Dermis blood vessel endothelial cell (primary cell): ENCODE measurements around the gene PTGFR. TPM values are rescaled to one million over a fixed set of nuclear protein-coding genes. Genes with fewer than 3 reads are reported as not detected.

Source experiments
- DNase-seq: peaks from one replicate; pipeline ENCODE4 v3.0.0; 2010
- total RNA-seq: library from RNA; depleted of rRNA; stranded (reverse); fragments of >200 nt; gene quantifications from 2 replicates; pipeline ENCODE4 v1.2.3, GENCODE V29; 2014

Gene PTGFR
- total RNA-seq, 1 donor from 2014 or later = 0.34 TPM

- DNase-seq = no peak
These were observed 30.1 kb downstream of the PTGFR start for GRCh38 chr1:78520843-78521242.

GRCh38 chr1:78522136-78522535 lies 31.4 kb downstream of the PTGFR start:
- DNase-seq = no peak

GRCh38 chr1:78526496-78526895 lies 35.7 kb downstream of the PTGFR start:
- no peak for DNase-seq

GRCh38 chr1:78527706-78528105 lies 36.9 kb downstream of the PTGFR start:
- no peak for DNase-seq

GRCh38 chr1:78533527-78533926 lies 42.8 kb downstream of the PTGFR start:
- no peak for DNase-seq

GRCh38 chr1:78535286-78535685 lies 44.5 kb downstream of the PTGFR start:
- DNase-seq = no peak

GRCh38 chr1:78536427-78536826 lies 45.7 kb downstream of the PTGFR start:
- DNase-seq = no peak

- DNase-seq = no peak
These were observed 49.3 kb downstream of the PTGFR start for GRCh38 chr1:78540048-78540447.

GRCh38 chr1:78541479-78541878 lies 50.7 kb downstream of the PTGFR start:
- DNase-seq = no peak

GRCh38 chr1:78543941-78544643 lies 53.3 kb downstream of the PTGFR start:
- no peak for DNase-seq

GRCh38 chr1:78547081-78547480 lies 56.3 kb downstream of the PTGFR start:
- no peak for DNase-seq

GRCh38 chr1:78549331-78549730 lies 58.6 kb downstream of the PTGFR start:
- DNase-seq = no peak

- DNase-seq = no peak
These were observed 59.1 kb downstream of the PTGFR start for GRCh38 chr1:78549891-78550290.

GRCh38 chr1:78553859-78554258 lies 63.1 kb downstream of the PTGFR start:
- DNase-seq = peak; percentile 43

- DNase-seq = no peak
These were observed 64.1 kb downstream of the PTGFR start for GRCh38 chr1:78554840-78555239.

- no peak for DNase-seq
These were observed 68.9 kb downstream of the PTGFR start for GRCh38 chr1:78559680-78560079.

GRCh38 chr1:78560811-78561210 lies 70.0 kb downstream of the PTGFR start:
- DNase-seq = no peak

- no peak for DNase-seq
These were observed 71.1 kb downstream of the PTGFR start for GRCh38 chr1:78561856-78562255.

- DNase-seq = no peak
These were observed 74.6 kb downstream of the PTGFR start for GRCh38 chr1:78565393-78565792.

- DNase-seq = peak; percentile 17
These were observed 79.8 kb downstream of the PTGFR start for GRCh38 chr1:78570539-78570938.

GRCh38 chr1:78577257-78578100 lies 86.7 kb downstream of the PTGFR start:
- no peak for DNase-seq

GRCh38 chr1:78586572-78586971 lies 95.8 kb downstream of the PTGFR start:
- DNase-seq = no peak

GRCh38 chr1:78587211-78587610 lies 96.4 kb downstream of the PTGFR start:
- DNase-seq = no peak
